HepG2 (cell line): ENCODE data around the gene DYNC2LI1.
"Not testable (repeated sequence)": the region's sequence is repeated elsewhere in the genome, so short reads cannot be mapped to it uniquely, and the experiment has no call there.

Experiments used
- AFF4 ChIP-seq: sonication (generic); formaldehyde crosslinking; IDR thresholded peaks from 2 replicates; pipeline ENCODE4 v1.4.0; 2020; ENCODE audit warnings: missing genetic modification reagents
- CTCF ChIP-seq: sonication (generic); formaldehyde crosslinking; IDR thresholded peaks from 2 replicates; pipeline ENCODE4 v1.5.0; 2020; ENCODE audit warnings: mild to moderate bottlenecking, missing genetic modification reagents, moderate library complexity
- EP300 ChIP-seq, 3 experiments: sonication (generic) in 1 of 3; formaldehyde crosslinking in 1 of 3; IDR thresholded peaks; 2 replicates each; pipeline versions ENCODE4 v1.5.1 to v1.6.1; 2011 to 2020; ENCODE audit warnings: low read depth in 2 of 3, low read length in 2 of 3, borderline replicate concordance in 1 of 3, improper control_type of control experiment in 1 of 3, mild to moderate bottlenecking in 1 of 3, missing genetic modification reagents in 1 of 3, moderate library complexity in 1 of 3
- MTF1 ChIP-seq: sonication (generic); formaldehyde crosslinking; IDR thresholded peaks from 2 replicates; pipeline ENCODE4 v1.5.0; 2020; ENCODE audit warnings: missing genetic modification reagents
- PLRG1 ChIP-seq: fragments of 450-650 bp; conservative IDR thresholded peaks from 2 replicates; pipeline ENCODE4 v1.6.1; 2016
- POLR2A ChIP-seq, 2 experiments: IDR thresholded peaks; 2 replicates each; pipeline ENCODE4 v1.6.1; 2011; ENCODE audit warnings: low read depth in 2 of 2, low read length in 2 of 2, mild to moderate bottlenecking in 1 of 2, moderate library complexity in 1 of 2; ENCODE audit not compliant: insufficient read depth in 1 of 2
- PREB ChIP-seq: sonication (generic); formaldehyde crosslinking; IDR thresholded peaks from 2 replicates; pipeline ENCODE4 v1.4.0; 2020; ENCODE audit warnings: missing genetic modification reagents
- ZNF138 ChIP-seq: sonication (generic); formaldehyde crosslinking; IDR thresholded peaks from 2 replicates; pipeline ENCODE4 v1.5.0; 2020; ENCODE audit warnings: mild to moderate bottlenecking, low read depth, missing genetic modification reagents
- TF ChIP-seq, protein P1 (sequence below): sonication (generic); formaldehyde crosslinking; conservative IDR thresholded peaks from 2 replicates; pipeline ENCODE4 v1.5.0; 2020; ENCODE audit warnings: missing genetic modification reagents

- not testable (repeated sequence) for TF ChIP-seq MTF1; CTCF (CRISPR knock-in tag); PREB; POLR2A (IDR thresholded peaks at IDR 0.05; ENCODE audit: insufficient read depth in 1 of 2, low read depth in 2 of 2, low read length in 2 of 2); PLRG1; ZNF138 (CRISPR knock-in tag); EP300 (IDR thresholded peaks at IDR 0.05; ENCODE audit: low read depth in 2 of 2, low read length in 2 of 2); EP300 (CRISPR knock-in tag; IDR thresholded peaks at IDR 0.05; ENCODE audit: borderline replicate concordance); AFF4 (CRISPR knock-in tag)
- TF ChIP-seq, protein P1, sequence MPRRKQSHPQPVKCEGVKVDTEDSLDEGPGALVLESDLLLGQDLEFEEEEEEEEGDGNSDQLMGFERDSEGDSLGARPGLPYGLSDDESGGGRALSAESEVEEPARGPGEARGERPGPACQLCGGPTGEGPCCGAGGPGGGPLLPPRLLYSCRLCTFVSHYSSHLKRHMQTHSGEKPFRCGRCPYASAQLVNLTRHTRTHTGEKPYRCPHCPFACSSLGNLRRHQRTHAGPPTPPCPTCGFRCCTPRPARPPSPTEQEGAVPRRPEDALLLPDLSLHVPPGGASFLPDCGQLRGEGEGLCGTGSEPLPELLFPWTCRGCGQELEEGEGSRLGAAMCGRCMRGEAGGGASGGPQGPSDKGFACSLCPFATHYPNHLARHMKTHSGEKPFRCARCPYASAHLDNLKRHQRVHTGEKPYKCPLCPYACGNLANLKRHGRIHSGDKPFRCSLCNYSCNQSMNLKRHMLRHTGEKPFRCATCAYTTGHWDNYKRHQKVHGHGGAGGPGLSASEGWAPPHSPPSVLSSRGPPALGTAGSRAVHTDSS (CRISPR knock-in tag), result not testable (repeated sequence)
These were observed 46.7 kb upstream of the DYNC2LI1 start for GRCh38 chr2:43726961-43727633.
